Fibroblast of mammary gland (primary cell): ENCODE results near the gene TBC1D22A.

Source experiments
- DNase-seq: peaks from one replicate; pipeline ENCODE4 v3.0.0-alpha.2; 2010; ENCODE audit warnings: low read depth
- H3K4me3 ChIP-seq: 2 replicates; pipeline ENCODE4 v1.5.1; 2011; ENCODE audit warnings: low read depth, mild to moderate bottlenecking, low read length, moderate library complexity; ENCODE audit not compliant: control insufficient read depth
- TF ChIP-seq, protein P1 (sequence below): conservative IDR thresholded peaks from 2 replicates; pipeline ENCODE4 v1.5.1; 2011; ENCODE audit warnings: low read depth, low read length, inconsistent platforms; ENCODE audit not compliant: control insufficient read depth, insufficient read depth

Gene TBC1D22A

DNA sequence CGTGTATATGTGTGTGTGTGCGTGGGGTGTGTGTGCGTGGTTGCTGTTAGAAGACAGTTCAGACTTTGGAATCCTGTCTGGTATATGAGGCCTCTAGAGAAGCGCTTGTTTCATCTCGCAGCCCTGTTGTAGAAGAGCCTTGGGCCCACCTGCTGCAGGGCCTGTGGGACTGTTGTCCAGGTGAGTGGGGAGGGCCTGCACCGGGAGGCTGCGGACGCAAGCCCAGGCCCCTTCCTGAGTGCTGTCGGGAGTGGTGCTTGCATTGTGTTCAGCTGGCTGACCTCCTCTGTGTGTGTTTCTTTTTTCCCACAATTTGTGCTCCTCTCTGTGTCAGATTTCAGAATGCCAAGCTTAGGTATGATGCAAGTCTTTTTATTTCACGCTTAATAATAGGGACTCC lies 128.4 kb downstream of the TBC1D22A start:
- TF ChIP-seq, protein P1, sequence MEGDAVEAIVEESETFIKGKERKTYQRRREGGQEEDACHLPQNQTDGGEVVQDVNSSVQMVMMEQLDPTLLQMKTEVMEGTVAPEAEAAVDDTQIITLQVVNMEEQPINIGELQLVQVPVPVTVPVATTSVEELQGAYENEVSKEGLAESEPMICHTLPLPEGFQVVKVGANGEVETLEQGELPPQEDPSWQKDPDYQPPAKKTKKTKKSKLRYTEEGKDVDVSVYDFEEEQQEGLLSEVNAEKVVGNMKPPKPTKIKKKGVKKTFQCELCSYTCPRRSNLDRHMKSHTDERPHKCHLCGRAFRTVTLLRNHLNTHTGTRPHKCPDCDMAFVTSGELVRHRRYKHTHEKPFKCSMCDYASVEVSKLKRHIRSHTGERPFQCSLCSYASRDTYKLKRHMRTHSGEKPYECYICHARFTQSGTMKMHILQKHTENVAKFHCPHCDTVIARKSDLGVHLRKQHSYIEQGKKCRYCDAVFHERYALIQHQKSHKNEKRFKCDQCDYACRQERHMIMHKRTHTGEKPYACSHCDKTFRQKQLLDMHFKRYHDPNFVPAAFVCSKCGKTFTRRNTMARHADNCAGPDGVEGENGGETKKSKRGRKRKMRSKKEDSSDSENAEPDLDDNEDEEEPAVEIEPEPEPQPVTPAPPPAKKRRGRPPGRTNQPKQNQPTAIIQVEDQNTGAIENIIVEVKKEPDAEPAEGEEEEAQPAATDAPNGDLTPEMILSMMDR = no peak
- DNase-seq = no peak
- H3K4me3 ChIP-seq = no peak overlapping the region

DNA sequence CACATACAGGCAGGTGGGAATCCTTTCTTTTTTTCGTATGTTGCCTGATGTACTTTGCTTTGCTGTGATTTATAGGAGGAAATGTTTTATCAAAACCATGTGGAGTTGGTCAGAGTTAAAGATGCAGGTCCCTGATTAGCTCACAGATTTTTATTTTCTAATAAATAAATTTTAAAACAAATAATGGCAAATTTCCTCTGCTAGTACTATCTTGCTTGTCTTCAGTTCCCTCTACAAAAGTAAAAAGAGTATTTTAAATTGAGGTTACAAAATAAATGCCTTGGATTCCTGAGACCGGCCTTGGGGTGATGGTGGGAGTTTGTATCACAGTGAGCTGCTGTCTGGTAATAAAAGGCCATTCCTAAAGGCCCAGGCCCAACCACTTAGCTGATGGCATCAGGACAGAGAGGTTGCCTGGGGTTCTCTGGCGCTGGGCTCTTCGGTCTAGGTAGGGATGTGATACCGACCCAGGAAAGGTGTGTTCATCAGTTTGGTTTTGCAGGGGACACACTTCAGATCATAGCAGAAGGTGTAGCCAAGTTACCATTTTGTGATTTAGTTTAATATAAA lies 129.0 kb downstream of the TBC1D22A start:
- TF ChIP-seq, protein P1 = no peak
- no peak for DNase-seq
- no peak overlapping the region for H3K4me3 ChIP-seq

DNA sequence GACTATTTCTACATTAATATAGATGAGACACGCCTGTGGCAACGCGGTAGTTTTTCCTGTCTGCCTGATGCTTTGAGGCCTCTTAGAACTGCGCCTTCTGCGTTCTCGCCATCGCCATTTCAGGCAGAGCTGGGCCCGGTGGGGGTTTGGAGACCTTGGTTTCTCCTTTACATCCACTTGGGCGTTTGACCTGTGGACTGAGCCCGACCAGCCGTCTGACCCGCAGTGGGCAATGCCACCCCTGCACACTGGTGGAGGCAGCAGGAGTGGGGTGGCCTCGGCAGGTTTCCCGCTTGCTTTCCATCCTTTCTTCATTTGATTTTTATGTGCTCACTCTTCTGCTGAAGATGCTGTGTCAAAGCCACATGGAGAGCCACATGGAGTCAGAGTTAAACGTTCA lies 130.4 kb downstream of the TBC1D22A start:
- TF ChIP-seq, protein P1 = no peak
- DNase-seq = no peak

GRCh38 chr22:46893281-46894020 lies 131.0 kb downstream of the TBC1D22A start:
- no peak for DNase-seq
- TF ChIP-seq, protein P1 = no peak
- no peak overlapping the region for H3K4me3 ChIP-seq

More for the DNA sequence above, 130.4 kb downstream of the TBC1D22A start:
- H3K4me3 ChIP-seq = no peak overlapping the region

GRCh38 chr22:46894081-46894671 lies 131.7 kb downstream of the TBC1D22A start:
- TF ChIP-seq, protein P1 = no peak
- peak; percentile 42 for DNase-seq
- H3K4me3 ChIP-seq = no peak overlapping the region

DNA sequence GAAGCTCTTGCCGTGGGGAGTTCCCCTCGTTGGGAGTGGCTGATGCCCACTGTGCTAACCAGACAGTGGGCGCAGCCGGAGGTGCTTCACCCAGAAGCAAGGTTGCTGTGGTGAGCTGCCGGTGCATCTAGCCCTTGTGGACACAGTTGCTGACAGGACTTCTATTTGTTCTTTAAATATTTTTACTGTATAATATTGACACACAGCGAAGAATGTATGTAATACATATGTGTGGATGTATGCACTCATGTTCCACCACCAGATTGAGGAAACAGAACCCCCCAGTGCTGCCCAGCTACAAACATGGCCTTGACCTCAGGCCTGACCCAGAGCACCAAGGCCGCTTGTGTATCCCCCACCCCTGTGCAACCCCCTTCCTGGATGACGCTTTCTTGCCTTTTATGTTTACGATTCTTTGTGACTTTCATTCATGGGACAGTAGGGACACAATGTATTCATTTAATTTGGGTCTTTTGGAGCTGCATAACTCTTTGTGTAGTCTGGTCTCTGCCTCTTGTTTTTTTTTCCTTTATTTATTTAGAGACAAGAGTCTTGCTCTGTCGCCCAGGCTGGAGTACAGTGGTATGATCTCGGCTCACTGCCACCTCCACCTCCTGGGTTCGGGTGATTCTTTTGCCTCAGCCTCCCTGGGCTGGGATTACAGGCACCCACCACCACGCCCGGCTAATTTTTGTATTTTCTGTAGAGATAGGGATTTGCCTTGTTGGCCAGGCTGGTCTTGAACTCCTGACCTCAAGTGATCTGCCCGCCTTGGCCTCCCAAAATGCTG lies 132.6 kb downstream of the TBC1D22A start:
- DNase-seq = no peak
- no peak overlapping the region for H3K4me3 ChIP-seq
- TF ChIP-seq, protein P1 = no peak
